NCI-H446 treated with DMSO at 0.1 percent for 48 hours (cell line): ENCODE measurements around the gene DUSP8.
"Not testable (repeated sequence)": the region's sequence is repeated elsewhere in the genome, so short reads cannot be mapped to it uniquely, and the experiment has no call there.

Source experiments
- DNase-seq: peaks from one replicate; lab custom pipeline; 2025; lab: John Stamatoyannopoulos, UW

Gene DUSP8

DNA sequence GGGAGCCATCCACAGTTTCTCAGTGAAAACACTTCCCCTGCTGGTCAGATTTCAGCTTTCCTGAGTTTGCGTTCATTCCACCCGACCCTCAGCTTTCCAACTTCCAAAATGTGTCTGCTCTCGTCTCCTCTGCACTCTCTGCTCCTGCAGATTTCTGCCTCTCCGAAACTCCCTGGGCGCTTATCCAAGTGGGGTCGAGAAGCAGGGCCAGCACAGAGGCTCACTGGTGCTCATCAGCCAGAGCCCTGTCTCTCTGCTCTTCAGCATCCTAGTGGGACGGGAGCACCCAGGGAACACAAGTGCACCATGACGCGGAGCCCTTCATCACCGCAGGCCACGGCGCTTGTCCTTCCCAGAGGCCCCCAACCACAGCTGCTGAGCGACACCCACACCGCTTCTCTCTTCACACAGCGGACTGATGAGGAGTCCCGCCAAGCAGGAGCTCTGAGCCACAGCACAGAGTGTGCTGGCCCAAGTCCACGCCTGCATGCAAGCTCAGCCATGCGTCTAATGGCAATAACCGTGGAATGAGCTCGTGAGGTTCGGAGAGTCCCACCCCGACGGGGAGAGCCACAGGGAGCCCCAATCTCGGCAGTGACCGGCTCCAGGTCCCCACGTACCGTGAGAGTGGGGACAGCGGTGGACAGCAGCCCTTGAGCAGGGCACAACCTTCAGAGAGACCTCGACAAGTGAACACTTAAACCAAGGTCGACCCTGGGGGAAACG, 57.6 kb downstream of the DUSP8 start:
- DNase-seq: no peak

DNA sequence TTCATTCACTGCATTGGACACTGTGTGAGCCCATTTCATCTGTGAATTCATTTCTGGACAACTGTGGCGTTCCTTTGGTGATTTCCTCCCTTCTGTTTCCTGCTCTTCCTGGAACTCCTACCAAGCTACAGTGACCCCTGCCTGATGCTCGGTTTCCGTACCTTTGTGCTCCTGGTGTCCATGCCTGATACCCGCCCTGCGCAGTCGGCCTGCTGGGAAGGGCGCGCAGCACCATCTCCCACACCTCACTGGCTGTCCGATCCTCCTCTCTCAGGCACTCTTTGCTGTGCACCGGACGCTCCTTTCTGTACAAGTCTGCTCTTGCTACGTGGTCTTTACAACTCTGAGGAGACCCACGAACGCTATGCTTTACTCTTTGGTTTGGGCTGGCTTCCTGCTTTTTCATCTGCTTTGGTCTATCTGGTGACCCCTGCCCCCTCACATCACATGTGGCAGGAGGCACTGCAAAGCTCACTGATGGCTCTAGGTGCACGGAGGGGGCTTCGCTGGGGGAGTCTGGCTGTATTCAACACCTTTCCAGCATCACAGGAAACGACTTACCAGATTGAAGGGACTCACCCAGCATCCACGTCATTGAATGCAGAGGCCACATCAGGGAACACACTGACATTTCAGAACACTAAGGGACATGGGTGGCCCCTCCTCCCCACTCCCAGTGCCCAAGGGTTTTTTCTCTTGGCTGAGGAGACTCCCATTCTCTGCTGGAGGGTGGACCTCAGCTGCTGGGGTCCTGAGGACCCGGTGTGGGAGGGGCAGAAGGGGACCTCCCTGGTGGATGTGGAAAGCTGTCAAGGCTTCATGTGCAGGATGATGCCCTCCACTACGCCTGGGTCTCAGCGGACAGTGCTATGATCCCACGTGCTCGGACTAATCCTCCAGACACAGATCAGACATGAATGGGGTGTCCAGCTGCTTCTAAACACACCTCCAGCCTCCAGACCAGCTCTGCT, 58.5 kb downstream of the DUSP8 start:
- no peak for DNase-seq

DNA sequence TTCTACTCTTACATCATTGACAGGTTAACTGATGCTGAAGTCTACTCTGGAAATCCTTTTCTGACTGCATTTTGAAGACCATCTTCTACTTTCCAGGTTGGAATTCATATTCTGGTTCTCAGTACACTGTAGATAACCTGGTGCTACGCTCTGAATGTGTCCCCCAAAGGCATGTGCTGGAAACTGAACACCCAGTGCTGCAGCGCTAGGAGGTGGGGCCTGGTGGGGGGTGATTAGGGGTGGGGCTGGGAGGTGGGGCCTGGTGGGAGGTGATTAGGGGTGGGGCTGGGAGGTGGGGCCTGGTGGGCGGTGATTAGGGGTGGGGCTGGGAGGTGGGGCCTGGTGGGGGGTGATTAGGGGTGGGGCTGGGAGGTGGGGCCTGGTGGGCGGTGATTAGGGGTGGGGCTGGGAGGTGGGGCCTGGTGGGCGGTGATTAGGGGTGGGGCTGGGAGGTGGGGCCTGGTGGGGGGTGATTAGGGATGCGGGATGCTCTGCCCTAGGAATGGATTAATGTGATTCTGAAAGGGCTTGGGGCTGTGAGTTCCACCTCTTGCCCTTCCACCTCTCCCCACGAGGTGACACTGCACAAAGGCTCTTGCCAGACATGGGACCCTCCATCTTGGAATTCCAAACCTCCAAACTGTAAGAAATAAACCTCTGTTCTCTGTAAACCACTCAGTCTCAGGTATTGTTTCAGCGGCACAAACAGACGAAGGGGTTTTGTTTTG, 59.4 kb downstream of the DUSP8 start:
- DNase-seq: not testable (repeated sequence)

DNA sequence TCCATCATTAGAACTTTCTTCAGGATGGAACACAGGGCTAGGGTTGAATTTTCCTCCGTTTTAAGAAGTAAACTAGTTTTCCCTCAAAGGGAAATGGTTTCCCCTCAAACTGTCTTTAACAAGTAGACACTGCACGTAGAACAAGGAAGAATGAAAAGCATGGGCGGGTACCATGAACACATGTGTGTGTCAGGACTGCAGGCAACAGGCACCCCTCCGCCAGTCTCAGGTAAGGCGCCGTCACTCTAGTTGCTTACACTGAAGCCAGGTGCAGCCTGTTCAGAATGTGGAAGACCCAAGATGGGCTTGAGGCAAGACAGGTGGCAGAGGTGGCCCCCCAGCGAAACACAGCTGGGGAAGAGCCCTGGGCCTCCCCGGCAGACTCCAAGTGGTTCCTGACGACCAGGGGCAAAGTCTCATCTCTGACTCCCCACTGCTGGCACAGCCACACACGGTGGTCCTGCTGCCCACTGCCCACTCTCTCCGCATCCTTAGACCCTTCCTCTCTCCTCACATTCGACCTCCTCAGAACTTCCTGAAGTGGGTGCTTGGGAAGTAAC, 60.1 kb downstream of the DUSP8 start:
- DNase-seq: no peak

DNA sequence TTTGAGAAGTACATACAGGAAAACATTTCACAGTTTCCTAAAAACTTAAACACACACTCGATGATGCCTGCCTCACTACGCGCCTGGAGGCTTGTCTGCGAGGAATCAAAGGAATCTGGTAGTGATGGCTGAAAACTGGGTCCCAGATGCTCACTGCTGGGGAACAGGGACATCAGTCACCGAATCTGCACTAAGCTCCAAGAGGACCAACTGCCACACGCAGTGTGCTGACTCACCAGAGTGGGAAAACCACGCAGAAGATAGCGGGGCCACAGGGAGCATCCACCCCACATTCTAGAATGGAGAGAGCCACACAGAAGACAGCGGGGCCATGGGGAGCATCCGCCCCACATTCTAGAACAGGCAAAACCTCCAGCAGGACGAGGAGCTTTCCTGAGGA, 61.1 kb downstream of the DUSP8 start:
- no peak for DNase-seq

DNA sequence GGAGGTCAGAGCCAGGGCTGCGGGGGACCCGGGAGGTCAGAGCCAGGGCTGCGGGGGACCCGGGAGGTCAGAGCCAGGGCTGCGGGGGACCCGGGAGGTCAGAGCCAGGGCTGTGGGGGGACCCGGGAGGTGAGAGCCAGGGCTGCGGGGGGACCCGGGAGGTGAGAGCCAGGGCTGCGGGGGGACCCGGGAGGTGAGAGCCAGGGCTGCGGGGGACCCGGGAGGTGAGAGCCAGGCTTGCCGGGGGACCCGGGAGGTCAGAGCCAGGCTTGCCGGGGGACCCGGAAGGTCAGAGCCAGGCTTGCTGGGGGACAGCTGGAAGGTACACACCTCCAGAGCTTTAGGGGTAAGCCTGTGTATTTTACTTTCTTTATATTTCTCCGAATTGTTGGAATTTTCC, 61.7 kb downstream of the DUSP8 start:
- DNase-seq: not testable (repeated sequence)

- no peak for DNase-seq
Measured at GRCh38 chr11:1509626-1510255, 62.3 kb downstream of the DUSP8 start.

DNA sequence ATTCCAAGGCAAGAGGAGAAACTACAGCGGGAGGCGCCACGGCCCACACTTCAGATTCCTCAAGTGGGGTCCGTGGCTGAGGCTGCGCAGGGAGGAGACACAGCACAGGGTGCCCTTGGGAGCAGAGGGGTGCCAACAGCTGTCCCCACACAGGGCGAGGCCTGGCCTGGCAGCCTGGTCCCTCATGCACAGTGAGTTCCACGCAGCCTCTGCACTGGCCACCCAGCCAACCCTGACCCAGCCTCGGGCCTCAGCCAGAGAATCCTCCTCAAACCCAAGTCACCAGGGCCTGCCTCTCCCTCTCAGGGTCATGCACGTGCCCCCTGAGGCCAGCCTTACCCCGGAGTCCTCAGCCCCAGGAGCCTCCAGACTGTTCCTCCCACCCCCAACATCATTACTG, 63.1 kb downstream of the DUSP8 start:
- no peak for DNase-seq

DNA sequence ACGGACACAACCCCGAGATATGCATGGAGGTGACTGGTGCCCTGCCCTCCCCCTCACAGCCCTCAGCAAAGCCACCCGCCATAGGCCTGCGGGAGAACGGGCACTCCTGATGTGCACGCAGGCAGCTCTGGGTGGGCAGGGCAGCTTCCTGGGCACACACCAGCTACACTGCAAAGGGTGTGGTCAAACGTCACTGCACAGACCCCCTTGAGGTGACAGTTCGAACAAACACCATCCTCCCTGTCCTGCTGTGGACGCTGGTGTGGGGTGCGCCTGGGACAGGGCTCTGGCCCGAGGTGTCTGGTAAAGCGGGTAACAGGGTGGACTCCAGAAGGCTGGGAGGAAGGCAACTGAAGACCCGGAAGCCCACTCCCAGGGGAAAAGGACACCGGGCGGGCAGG, 63.6 kb downstream of the DUSP8 start:
- no peak for DNase-seq

DNA sequence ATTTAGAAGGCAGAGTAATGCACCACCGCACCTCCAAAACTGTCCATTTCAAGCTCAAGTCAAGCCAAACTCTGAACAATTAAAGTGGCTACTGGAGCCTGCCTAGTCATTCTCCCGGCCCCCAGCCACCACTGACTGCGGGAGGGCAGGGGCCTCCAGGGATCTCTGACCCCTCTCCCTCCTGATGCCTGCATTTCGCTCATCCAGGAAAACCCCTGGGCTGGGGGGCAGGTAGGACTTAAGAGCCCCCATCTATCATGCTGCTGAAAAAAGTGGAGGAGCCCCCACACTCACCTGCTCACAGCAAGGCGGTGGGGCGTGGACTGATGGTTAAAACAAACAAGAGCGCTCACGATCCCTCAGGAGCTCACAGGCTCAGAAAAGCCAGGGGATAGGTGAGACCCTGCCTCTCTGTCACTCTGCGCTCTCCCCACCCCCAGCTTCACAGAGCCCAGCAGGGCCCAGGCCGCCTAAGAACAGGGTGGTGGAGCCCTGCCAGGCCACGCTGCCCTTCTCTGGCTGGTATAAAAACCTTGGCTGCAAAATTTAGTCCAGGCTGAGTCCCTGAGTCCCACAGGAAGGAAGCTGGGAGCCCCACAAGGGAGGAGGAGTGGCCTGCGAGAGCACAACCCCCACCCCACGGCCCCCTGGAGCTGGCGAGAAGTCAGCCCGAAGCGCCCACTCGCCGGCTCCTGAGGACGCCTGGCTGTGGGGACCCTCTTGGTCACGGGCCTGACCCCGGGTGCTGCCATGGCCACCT, 64.5 kb downstream of the DUSP8 start:
- no peak for DNase-seq

GRCh38 chr11:1506981-1507380, 65.1 kb downstream of the DUSP8 start:
- no peak for DNase-seq

DNA sequence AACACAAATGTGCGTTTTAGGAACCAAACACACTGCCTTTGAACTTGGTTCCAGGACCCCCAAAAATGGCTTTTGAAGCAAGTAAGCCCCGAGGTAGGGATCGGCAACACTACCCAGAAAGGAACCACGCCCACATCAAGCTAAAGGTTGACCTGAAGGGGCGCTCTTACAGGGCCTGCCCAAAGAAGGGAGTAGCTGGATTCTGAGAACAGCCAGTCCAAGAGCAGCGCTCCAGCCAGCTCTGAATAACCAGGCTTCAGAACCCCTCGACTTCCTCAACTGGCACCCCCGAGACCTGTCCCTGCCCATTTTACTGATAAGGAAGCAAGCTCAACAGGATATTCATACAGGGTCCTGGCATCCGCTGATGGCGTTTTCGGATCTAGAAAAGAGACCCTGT, 66.6 kb downstream of the DUSP8 start:
- DNase-seq: no peak

- no peak for DNase-seq
Measured at GRCh38 chr11:1504581-1505290, 67.3 kb downstream of the DUSP8 start.

GRCh38 chr11:1504138-1504537, 67.9 kb downstream of the DUSP8 start:
- DNase-seq: no peak
